GM21619 (cell line): ENCODE measurements around the gene ZNF568.

Source experiments
- ATAC-seq: cut with Tn5 transposase; IDR thresholded peaks from one replicate; pipeline ENCODE4 v1.9.1; 2021; ENCODE audit not compliant: unreplicated experiment

The ZNF568 gene

GRCh38 chr19:36915992-36916830 is at the start of gene ZNF568, which contains the start of gene ZNF829:
Gene ZNF568 (plus strand): TSS chr19:36916332. CDS start chr19:36922771, 6,439 bp downstream.
Gene ZNF829 (minus strand): TSS chr19:36916291. CDS start chr19:36915167, 1,124 bp downstream.
- ATAC-seq: peak; percentile 92

DNA sequence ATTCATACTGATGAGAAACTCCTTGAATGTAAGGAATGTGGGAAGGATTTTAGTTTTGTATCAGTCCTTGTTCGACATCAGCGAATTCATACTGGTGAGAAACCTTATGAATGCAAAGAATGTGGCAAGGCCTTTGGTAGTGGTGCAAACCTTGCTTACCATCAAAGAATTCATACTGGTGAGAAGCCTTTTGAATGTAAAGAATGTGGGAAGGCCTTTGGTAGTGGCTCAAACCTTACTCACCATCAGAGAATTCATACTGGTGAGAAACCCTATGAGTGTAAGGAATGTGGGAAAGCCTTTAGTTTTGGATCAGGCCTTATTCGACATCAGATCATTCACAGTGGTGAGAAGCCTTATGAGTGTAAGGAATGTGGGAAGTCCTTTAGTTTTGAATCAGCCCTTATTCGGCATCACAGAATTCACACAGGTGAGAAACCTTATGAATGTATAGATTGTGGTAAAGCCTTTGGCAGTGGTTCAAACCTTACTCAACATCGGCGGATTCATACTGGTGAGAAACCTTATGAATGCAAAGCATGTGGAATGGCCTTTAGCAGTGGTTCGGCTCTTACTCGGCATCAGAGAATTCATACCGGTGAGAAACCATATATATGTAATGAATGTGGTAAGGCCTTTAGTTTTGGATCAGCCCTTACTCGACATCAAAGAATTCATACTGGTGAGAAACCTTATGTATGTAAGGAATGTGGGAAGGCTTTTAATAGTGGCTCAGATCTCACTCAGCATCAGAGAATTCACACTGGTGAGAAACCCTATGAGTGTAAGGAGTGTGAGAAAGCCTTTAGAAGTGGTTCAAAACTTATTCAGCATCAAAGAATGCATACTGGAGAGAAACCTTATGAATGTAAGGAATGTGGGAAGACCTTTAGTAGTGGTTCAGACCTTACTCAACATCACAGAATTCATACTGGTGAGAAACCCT is 38.9 kb upstream of the ZNF568 start:
- no peak for ATAC-seq

DNA sequence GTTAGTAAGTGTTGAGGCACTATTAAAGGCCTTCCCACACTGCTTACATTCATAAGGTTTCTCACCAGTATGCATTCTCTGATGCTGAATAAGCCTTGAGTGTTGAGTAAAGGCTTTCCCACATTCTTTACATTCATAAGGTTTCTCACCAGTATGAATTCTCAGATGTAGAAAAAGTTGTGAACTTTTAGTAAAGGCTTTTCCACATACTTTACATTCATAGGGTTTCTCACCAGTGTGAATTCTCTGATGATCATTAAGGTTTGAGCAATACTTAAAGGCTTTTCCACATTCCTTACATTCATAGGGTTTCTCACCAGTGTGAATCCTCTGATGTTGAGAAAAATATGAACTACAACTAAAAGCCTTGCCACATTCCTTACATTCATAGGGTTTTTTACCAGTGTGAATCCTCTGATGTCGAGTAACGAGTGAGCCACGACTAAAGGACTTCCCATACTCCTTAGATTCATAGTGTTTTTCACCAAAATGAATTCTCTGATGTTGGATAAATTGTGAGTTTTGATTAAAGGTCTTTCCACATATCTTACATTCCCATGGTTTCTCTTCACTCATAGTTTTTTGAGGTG is 24.3 kb upstream of the ZNF568 start:
- ATAC-seq: no peak

DNA sequence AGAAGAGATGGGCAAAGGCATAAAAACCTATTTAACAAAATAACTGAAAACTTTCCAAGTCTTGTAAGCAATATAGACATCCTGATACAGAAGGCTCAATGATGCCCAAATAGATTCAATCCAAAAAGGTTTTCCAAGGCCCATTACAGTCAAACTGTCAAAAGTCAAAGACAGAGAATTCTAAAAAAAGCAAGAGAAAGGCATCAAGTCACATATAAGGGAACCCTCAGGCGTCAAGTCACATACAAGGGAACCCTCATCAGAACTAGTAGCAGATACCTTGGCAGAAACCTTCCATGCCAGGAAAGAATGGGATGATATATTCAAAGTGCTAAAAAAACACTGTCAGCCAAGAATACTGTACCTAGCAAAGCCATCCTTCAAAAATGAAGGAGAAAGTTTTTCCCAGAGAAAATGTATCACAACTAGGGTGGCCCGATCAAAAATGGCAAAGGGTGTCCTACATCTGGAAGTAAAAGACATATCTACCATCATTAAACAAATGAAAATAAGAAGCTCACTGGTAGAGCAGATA is 21.2 kb upstream of the ZNF568 start:
- no peak for ATAC-seq

GRCh38 chr19:36898422-36898821 is 17.7 kb upstream of the ZNF568 start:
- no peak for ATAC-seq

GRCh38 chr19:36916991-36917390 is 859 bp downstream of the ZNF568 start:
- ATAC-seq: no peak

DNA sequence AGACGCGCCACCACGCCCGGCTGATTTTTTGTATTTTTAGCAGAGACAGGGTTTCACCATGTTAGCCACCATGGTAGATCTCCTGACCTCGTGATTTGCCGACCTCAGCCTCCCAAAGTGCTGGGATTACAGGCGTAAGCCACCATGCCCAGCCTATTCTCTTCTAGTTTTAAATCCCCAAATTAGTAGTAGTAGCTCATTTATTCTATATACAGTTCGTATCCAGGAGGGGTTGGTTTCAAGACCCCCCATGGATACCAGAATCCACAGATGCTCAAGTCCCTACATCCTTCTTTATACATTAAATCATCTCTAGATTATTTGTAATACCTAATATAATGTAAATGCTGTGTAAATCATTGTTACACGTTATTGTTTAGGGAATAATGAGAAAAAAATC is 2.0 kb downstream of the ZNF568 start:
- ATAC-seq: no peak

- ATAC-seq: no peak
Observed at GRCh38 chr19:36931684-36932083, 15.6 kb downstream of the ZNF568 start.

DNA sequence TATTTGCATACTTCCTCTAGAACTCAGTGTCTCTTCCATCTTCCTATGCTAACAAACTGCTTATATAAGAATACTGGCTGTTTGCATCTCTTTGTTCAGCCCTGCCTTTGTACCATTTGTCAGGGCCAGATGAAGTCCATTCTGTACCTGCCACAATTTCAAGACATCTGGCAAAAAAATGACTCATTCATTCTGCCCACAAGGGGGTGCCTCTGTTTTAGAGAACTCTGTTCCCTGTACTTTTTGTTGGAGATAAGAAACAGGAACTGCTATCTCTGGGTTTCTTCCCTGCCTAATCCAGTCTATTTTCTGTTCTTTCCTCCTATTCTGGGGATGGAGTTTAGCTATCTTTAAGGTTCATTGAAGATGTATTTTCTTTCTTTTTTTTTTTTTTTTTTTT is 23.0 kb downstream of the ZNF568 start:
- no peak for ATAC-seq

DNA sequence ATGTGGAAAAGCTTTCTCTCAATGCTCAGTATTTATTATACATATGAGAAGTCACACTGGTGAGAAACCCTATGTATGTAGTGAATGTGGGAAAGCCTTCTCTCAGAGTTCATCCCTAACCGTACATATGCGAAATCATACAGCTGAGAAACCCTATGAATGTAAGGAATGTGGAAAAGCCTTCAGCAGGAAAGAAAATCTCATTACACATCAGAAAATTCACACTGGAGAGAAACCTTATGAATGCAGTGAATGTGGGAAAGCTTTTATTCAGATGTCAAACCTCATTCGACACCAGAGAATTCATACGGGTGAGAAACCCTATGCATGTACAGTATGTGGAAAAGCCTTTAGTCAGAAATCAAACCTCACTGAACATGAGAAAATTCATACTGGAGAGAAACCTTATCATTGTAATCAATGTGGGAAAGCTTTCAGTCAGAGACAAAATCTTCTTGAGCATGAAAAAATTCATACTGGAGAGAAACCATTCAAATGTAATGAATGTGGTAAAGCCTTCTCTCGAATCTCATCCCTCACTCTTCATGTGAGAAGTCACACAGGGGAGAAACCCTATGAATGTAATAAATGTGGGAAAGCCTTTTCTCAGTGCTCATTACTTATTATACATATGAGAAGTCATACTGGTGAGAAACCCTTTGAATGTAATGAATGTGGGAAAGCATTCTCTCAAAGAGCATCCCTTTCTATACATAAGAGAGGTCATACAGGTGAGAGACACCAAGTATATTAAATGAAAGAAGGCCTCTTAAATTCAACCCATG is 34.4 kb downstream of the ZNF568 start:
- ATAC-seq: no peak

- no peak for ATAC-seq
Observed at GRCh38 chr19:36962346-36962745, 46.2 kb downstream of the ZNF568 start.

DNA sequence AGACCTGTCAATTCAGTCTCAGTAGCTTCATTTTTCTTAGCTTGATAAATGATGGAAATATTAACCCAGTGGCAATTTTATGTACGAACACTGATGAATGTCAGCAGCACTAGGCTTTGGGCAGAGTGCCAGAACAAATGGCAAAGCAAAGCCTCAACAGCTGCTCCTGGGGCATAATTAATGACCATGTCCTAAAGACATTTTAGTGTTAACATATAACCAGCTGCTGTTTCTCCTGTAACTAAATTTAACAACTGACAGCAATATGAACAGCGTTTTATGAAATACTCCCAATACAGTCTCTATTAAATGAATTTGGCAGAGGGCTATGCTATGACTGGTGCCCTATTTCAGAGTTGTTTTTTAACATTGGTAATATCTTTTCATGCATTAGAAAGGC is 47.1 kb downstream of the ZNF568 start:
- no peak for ATAC-seq

DNA sequence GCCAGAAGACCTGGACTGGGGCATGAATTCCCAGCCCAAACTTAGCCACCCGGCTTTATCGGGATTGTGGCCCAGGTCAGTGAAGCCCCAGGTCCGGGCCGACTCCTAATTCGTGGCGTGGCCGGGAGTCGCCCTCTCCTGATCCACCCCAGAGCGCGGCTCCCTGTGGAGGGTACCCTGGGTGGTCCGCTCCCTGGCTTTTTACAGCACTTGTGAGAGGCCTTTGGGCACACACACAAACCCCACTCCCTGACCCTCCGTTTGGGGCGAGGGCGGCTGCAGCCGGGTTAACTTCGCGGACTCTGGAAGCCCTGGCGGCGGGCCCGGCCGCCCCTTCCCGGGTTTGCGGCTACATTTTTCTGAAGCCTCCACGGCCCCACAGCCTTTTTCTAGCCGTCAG is 56.4 kb downstream of the ZNF568 start:
- ATAC-seq: no peak

DNA sequence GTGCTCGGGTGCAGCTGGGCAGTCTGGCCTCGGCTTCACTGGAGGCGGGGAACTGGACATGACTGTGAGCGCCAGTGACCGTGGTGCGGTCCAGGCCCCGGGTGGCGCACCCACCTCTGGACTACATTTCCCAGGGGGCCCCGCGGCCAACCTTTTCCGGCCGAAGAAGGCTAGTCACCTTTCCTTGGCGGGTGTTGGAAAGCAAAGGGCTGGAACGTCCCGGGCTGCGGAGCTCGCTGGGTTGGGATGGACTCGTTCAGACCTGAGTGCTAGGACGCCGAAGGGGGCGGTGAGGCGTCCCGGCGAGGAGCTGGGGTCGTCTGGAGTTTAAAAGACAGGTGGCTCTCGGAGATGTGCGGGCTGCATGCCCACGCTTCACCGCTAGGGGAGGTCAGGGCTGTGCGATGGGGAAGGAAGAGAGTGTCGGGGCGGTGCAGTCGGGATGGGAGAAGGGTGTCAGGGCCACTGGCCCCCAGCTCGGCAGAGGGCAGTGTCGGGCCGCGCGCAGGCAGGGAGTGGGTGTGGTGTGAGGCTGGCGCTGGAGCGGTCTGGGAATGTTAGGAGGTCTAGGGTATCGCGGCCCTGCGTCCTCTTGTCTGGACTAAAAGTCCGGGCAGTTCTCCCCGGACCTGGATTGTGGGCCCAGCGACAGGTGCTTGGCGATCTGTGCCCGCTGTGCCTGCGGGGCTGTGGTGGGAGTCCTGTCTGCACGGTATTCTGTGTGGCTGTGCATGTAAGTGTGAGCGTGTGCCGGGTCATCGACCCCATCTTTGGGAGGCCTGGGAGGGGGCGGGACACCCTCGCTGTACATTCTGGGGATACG is 57.1 kb downstream of the ZNF568 start:
- peak; percentile 84 for ATAC-seq

GRCh38 chr19:36973844-36974195 is 57.7 kb downstream of the ZNF568 start:
- ATAC-seq: no peak

DNA sequence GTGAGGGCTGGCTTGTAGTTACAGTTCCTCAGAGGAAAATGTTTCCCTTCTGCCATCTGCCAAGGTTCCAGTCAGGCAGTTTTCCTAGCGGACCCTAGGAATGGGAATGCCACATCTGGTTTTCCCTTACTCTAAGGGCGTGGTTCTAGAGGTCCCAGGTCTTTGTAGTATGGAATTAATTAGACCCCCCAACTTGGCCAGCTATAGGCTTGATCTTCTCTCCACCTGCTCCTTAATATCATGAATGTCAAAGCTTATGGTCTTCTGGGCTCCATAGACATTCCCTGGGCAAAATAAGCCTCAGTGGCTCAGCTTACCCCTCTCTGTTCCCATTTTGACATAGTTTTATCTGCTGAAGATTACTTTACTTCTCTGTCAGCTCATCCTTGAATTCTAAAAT is 70.0 kb downstream of the ZNF568 start:
- no peak for ATAC-seq

- ATAC-seq: no peak
Observed at GRCh38 chr19:36986601-36987000, 70.5 kb downstream of the ZNF568 start.

GRCh38 chr19:36987091-36987490 is 71.0 kb downstream of the ZNF568 start:
- no peak for ATAC-seq

DNA sequence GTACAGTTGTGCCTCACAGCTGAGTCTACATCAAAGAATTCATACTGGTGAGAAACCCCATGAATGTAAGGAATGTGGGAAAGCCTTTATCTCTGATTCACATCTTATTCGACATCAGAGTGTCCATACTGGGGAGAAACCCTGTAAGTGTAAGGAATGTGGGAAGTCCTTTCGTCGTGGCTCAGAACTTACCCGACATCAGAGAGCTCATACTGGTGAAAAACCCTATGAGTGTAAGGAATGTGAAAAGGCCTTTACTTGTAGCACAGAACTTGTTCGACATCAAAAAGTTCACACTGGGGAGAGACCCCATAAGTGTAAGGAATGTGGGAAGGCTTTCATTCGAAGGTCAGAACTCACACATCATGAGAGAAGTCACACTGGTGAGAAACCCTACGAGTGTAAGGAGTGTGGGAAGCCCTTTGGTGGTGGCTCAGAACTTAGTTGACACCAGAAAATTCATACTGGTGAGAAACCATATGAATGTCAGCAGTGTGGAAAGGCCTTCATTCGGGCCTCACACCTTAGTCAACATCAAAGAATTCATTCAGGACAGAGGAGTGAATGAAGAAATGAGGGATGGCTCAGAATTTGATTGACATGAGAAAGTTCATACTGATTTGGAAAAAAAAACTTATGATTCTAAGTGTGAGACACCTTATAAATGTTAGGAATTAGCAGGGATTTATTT is 81.2 kb downstream of the ZNF568 start:
- no peak for ATAC-seq
